ENCODE data around the gene SPG11. TPM values are rescaled to one million over a fixed set of nuclear protein-coding genes. Genes with fewer than 3 reads are reported as not detected.

SPG11 gene
- total and polyA plus RNA-seq, 9 of the 15 experiments (the other 6 are each of a cell fraction or from before 2014, with no cell fraction given): 23.3 to 71.2 (median 45.6) TPM

- no TSS peak for BruUV-seq (replicated peaks)
- Histone ChIP-seq H3K9ac (ENCODE audit: insufficient read depth in 1 of 2, low read depth in 2 of 2, low read length in 2 of 2) (peak overlapping the region in 1 of 2 experiments; percentile 15; a peak in 1 of 4 replicates), H3K27me3 (ENCODE audit: control insufficient read depth in 2 of 2, insufficient read depth in 2 of 2, low read length in 2 of 2) (no peaks in the 10 kb centered on the region), H3K79me2 (ENCODE audit: control insufficient read depth, insufficient read depth, low read length) (peaks cover 96% of the 10 kb centered on the region), H3K4me2 (ENCODE audit: insufficient read depth, low read length) (peak overlapping the region; percentile 16), H3K9me3 (replicated peaks; ENCODE audit: control insufficient read depth, insufficient read depth, low read depth, low read length) (no peaks in the 10 kb centered on the region), H3K4me3 (no peak overlapping the region), H4K20me1 (replicated peaks; ENCODE audit: control insufficient read depth, insufficient read depth, low read length) (peaks cover 15% of the 10 kb centered on the region; the same call in 1 of the 2 replicates), H3K4me1 (replicated peaks in 1 of 2; ENCODE audit: control insufficient read depth in 2 of 2, insufficient read depth in 2 of 2, low read length in 2 of 2) (peaks cover 12 to 23% of the 10 kb centered on the region in 2 experiments; a peak in 4 of 5 replicates), H3K27ac (ENCODE audit: extremely low read depth, low read depth, low read length) (peak overlapping the region; percentile 32; the same call in 1 of the 3 replicates), H3K36me3 (ENCODE audit: control insufficient read depth, insufficient read depth, low read length) (peaks cover 71% of the 10 kb centered on the region), H2AFZ (ENCODE audit: low read depth, low read length) (no peak overlapping the region), H3K9me1 (ENCODE audit: control insufficient read depth, insufficient read depth, low read length) (no peaks in the 10 kb centered on the region)
- POLR2A ChIA-PET: interaction anchor here (1.1 to 1.7 kb wide), 2 partner anchors 13 to 18 kb away, joined by 3 to 9 read pairs; no protein-coding TSS in a partner anchor
- in situ Hi-C loops (cut with MboI) (no loop called here), intact Hi-C loops (cut with micrococcal nuclease) (no loop called here)
- TF ChIP-seq GTF2F1 (IDR thresholded peaks at IDR 0.05; ENCODE audit: low read depth, low read length) (no peak), SNIP1 (IDR thresholded peaks at IDR 0.05; ENCODE audit: low read depth) (no peak), PPARD (CRISPR knock-in tag; IDR thresholded peaks at IDR 0.05) (no peak), ZBTB1 (CRISPR knock-in tag; IDR thresholded peaks at IDR 0.05; ENCODE audit: borderline replicate concordance, low read depth) (no peak), RBM25 (IDR thresholded peaks at IDR 0.05; ENCODE audit: low read depth, low read length, severe bottlenecking) (peak; percentile 77), TBL1XR1 (IDR thresholded peaks at IDR 0.05; ENCODE audit: low read length in 2 of 2) (no peak), ZNF408 (CRISPR knock-in tag; IDR thresholded peaks at IDR 0.05; ENCODE audit: low read depth) (no peak), MAZ (CRISPR knock-in tag; conservative IDR thresholded peaks at IDR 0.05 in 1 of 2, IDR thresholded peaks at IDR 0.05 in 1 of 2) (no peak), NFIC (IDR thresholded peaks at IDR 0.05) (peak; percentile 70), JUN (IDR thresholded peaks at IDR 0.05; ENCODE audit: borderline replicate concordance, low read depth, low read length) (no peak), JUN (CRISPR knock-in tag; IDR thresholded peaks at IDR 0.05; ENCODE audit: borderline replicate concordance) (no peak), ZNF121 (CRISPR knock-in tag; conservative IDR thresholded peaks at IDR 0.05) (peak; percentile 94), MEF2D (tag; conservative IDR thresholded peaks at IDR 0.05; ENCODE audit: low read depth) (no peak), ZBTB8A (IDR thresholded peaks at IDR 0.05; ENCODE audit: partially characterized antibody) (no peak), KAT2B (IDR thresholded peaks at IDR 0.05; ENCODE audit: low read depth, low read length) (no peak), ZC3H4 (CRISPR knock-in tag; IDR thresholded peaks at IDR 0.05; ENCODE audit: borderline replicate concordance) (no peak)
- DNase-seq (ENCODE audit: extremely low read depth in 1 of 4, low spot score in 3 of 4) (no peak), FAIRE-seq (no peak), ATAC-seq (no peak)
- CTCF ChIA-PET (ENCODE audit: low intra/inter-chr PET ratio): no interaction called here
- WGBS (ENCODE audit: insufficient coverage, low coverage, missing lambda C conversion rate): 84% methylated on average over 4 of the region's 4 CpGs
Measured at GRCh38 chr15:44541282-44541958, 122.0 kb downstream of the SPG11 start.

Measured in K562 (cell line).